ENCODE data around the gene EBP. TPM values are rescaled to one million over a fixed set of nuclear protein-coding genes. Genes with fewer than 3 reads are reported as not detected.

EBP gene
- total RNA-seq, 1 donor from 2014 or later: 40.2 TPM

- H3K4me3 ChIP-seq (ENCODE audit: low read depth, low read length): no peak overlapping the region
- DNase-seq (ENCODE audit: low read depth): no peak
- no peaks in the 10 kb centered on the region for H3K36me3 ChIP-seq (ENCODE audit: control insufficient read depth, insufficient read depth, low read length)
- no peaks in the 10 kb centered on the region for H3K27me3 ChIP-seq (ENCODE audit: control insufficient read depth, insufficient read depth, low read length)
- no peak for TF ChIP-seq CTCF (IDR thresholded peaks at IDR 0.05; ENCODE audit: insufficient read depth, low read length, poor library complexity, severe bottlenecking)
Observed at GRCh38 chrX:48478806-48479205, 42.8 kb upstream of the EBP start.

DNA sequence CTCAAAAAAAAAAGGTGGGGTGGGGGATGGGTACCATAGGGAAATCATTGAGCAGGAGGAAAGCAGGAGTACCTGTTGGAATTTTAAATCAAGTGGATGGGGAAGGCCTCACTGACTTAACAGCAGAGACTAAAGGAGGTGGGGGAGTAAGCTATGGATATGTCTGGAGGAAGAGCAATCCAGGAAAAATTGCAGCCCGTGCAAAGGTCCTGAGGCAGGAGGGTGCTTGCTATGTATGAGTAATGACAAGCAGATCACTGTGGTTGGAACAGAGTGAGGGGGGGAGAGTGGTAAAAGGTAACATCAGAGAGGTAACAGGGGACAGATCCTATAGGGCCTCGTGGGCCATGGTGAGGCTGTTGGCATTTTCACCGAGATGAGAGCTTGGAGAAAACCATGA lies 41.5 kb upstream of the EBP start:
- H3K36me3 ChIP-seq (ENCODE audit: control insufficient read depth, insufficient read depth, low read length): no peaks in the 10 kb centered on the region
- no peak for DNase-seq (ENCODE audit: low read depth)
- no peak overlapping the region for H3K4me3 ChIP-seq (ENCODE audit: low read depth, low read length)
- H3K27me3 ChIP-seq (ENCODE audit: control insufficient read depth, insufficient read depth, low read length): no peaks in the 10 kb centered on the region
- no peak for TF ChIP-seq CTCF (IDR thresholded peaks at IDR 0.05; ENCODE audit: insufficient read depth, low read length, poor library complexity, severe bottlenecking)

DNA sequence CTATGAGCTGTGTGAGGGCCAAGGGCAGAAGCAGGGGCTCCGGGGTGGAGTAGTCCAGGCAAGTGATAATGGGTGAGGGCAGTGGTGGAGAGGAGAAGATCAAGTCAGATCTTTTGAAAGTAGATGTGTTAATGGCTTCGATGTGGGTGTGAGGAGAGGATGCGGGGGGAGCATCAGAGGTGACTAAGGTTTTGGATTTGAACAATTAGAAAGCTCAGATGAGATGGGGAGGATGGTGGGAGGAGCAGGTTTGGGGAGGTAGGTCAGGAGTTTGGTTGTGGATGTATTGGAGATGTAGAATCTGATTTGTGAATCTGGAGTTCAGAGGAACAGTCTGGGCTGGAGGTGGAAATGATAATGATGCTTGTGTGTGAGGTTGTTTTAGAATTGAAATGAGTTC lies 41.0 kb upstream of the EBP start:
- Histone ChIP-seq H3K27me3 (ENCODE audit: control insufficient read depth, insufficient read depth, low read length) (no peaks in the 10 kb centered on the region), H3K4me3 (ENCODE audit: low read depth, low read length) (no peak overlapping the region), H3K36me3 (ENCODE audit: control insufficient read depth, insufficient read depth, low read length) (no peaks in the 10 kb centered on the region)
- TF ChIP-seq CTCF (IDR thresholded peaks at IDR 0.05; ENCODE audit: insufficient read depth, low read length, poor library complexity, severe bottlenecking): no peak
- no peak for DNase-seq (ENCODE audit: low read depth)

DNA sequence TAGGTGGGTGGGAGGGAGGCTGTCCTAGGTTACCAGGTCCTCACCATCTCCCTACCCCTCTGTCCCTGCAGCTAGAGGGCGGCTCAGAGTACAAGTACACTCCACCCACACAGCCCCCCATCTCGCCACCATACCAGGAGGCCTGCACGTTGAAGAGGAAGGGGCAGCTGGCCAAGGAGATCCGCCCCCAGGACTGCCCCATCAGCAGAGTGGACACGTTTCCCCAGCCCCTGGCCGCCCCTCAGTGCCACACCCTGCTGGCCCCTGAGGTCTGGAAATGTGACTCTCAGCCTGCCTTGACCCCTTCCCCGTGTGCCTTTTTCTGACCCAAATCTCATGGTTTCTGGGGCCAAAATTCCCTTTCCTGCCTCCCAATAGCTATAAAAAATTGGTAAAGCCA lies 39.1 kb upstream of the EBP start:
- Histone ChIP-seq H3K4me3 (ENCODE audit: low read depth, low read length) (no peak overlapping the region), H3K36me3 (ENCODE audit: control insufficient read depth, insufficient read depth, low read length) (no peaks in the 10 kb centered on the region), H3K27me3 (ENCODE audit: control insufficient read depth, insufficient read depth, low read length) (no peaks in the 10 kb centered on the region)
- no peak for DNase-seq (ENCODE audit: low read depth)
- no peak for TF ChIP-seq CTCF (IDR thresholded peaks at IDR 0.05; ENCODE audit: insufficient read depth, low read length, poor library complexity, severe bottlenecking)

GRCh38 chrX:48487362-48487798 lies 34.2 kb upstream of the EBP start:
- DNase-seq (ENCODE audit: low read depth): peak; percentile 95
- no peak overlapping the region for H3K4me3 ChIP-seq (ENCODE audit: low read depth, low read length)
- H3K36me3 ChIP-seq (ENCODE audit: control insufficient read depth, insufficient read depth, low read length): no peaks in the 10 kb centered on the region
- no peaks in the 10 kb centered on the region for H3K27me3 ChIP-seq (ENCODE audit: control insufficient read depth, insufficient read depth, low read length)
- no peak for TF ChIP-seq CTCF (IDR thresholded peaks at IDR 0.05; ENCODE audit: insufficient read depth, low read length, poor library complexity, severe bottlenecking)

DNA sequence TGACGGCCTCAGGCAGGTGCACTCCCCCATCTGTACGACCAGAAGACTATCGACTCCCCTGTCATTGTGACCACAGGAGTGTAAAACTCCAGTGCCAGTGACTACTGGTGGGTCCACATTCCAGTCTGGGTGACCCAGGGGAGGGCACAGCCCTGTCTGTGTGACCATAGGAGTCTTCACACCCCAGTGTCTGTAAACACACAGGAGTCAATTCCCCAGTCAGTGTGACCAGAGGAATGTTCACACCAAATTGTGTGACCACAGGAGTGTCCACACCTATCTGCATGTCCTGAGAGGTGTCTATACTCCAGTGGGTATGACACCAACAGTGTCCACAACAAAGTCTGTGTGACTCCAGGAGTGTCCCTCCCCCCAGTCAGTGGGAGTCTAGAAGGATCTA lies 33.6 kb upstream of the EBP start:
- TF ChIP-seq CTCF (IDR thresholded peaks at IDR 0.05; ENCODE audit: insufficient read depth, low read length, poor library complexity, severe bottlenecking): no peak
- no peak for DNase-seq (ENCODE audit: low read depth)
- Histone ChIP-seq H3K27me3 (ENCODE audit: control insufficient read depth, insufficient read depth, low read length) (no peaks in the 10 kb centered on the region), H3K36me3 (ENCODE audit: control insufficient read depth, insufficient read depth, low read length) (no peaks in the 10 kb centered on the region), H3K4me3 (ENCODE audit: low read depth, low read length) (no peak overlapping the region)
